ENCODE measurements around the gene IPCEF1.

IPCEF1 gene

DNA sequence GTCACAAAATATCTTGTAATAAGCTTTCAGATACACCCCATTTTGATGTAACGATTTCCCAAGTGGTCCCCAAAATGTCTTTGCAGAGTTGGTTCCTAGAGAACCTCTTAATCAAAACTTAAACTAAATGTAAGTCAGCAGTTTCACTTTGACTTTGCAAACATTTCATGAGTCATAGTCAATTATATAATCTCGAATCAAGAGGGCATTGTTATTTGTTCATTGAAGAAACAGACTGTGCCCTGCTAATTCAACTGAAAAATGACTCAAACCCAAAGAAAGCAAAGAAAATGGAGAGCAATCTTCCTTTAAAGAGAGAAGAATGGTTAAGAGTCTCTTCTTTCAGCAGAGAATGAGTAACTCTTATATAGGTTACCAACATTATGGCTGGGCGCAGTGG, 58.3 kb downstream of the IPCEF1 start:
- peak overlapping the region; percentile 4 for H3K27ac Mint-ChIP-seq
- peaks cover 8% of the 10 kb centered on the region for H3K4me1 Mint-ChIP-seq
- no peaks in the 10 kb centered on the region for H3K9me3 Mint-ChIP-seq
- peak; percentile 70 for ATAC-seq
- DNase-seq (ENCODE audit: low spot score in 2 of 2) = no peak
- no peaks in the 10 kb centered on the region for H3K36me3 Mint-ChIP-seq
- no peak overlapping the region for H3K4me3 Mint-ChIP-seq

GRCh38 chr6:154297721-154298120, 58.9 kb downstream of the IPCEF1 start:
- Mint-ChIP-seq H3K27ac (no peak overlapping the region), H3K4me1 (peaks cover 8% of the 10 kb centered on the region), H3K36me3 (no peaks in the 10 kb centered on the region), H3K4me3 (no peak overlapping the region), H3K9me3 (no peaks in the 10 kb centered on the region)
- ATAC-seq (no peak), DNase-seq (ENCODE audit: low spot score in 2 of 2) (no peak)

- no peaks in the 10 kb centered on the region for H3K36me3 Mint-ChIP-seq
- H3K27ac Mint-ChIP-seq = no peak overlapping the region
- ATAC-seq (no peak), DNase-seq (ENCODE audit: low spot score in 2 of 2) (peak in 1 of 2 donors; percentile 42)
- no peak overlapping the region for H3K4me3 Mint-ChIP-seq
- H3K9me3 Mint-ChIP-seq = no peaks in the 10 kb centered on the region
- H3K4me1 Mint-ChIP-seq = peaks cover 5% of the 10 kb centered on the region
Measured at GRCh38 chr6:154297210-154297609, 59.4 kb downstream of the IPCEF1 start.

- no peak overlapping the region for H3K4me3 Mint-ChIP-seq
- ATAC-seq (no peak), DNase-seq (ENCODE audit: low spot score in 2 of 2) (no peak)
- H3K36me3 Mint-ChIP-seq = no peaks in the 10 kb centered on the region
- no peak overlapping the region for H3K27ac Mint-ChIP-seq
- no peaks in the 10 kb centered on the region for H3K9me3 Mint-ChIP-seq
- no peaks in the 10 kb centered on the region for H3K4me1 Mint-ChIP-seq
Measured at GRCh38 chr6:154295733-154296132, 60.9 kb downstream of the IPCEF1 start.

DNA sequence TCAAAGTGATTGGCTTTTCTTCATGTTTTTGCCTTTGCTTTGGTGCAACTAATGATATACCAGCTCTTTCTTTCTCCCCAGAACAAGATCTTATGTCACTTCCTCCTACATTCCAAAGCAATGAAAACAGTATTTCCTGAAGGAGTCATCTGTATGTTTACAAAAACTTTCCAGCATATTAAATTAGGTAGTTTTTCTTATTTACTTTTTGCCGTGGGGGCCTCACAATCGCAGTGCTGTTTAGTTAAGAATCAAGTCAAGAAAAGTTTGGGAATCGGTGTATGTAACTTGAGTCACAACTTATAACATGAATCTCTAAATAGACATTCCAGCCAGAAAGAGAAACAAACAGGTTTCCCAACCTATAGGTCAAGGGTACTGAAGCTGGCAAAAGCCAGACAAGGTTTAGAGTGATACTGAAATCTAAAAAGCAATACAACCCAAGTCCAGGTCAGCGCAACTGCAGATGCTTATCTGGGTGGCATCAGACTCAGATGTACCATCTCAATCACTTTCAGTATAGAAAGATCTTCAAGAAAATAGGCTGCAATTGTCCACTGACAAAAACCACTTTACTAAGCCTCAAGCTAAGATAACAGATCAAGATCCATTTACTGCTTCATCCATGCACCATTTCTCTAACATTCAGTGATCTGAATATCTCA, 63.6 kb downstream of the IPCEF1 start:
- H3K36me3 Mint-ChIP-seq = no peaks in the 10 kb centered on the region
- DNase-seq (ENCODE audit: low spot score in 2 of 2) (no peak), ATAC-seq (no peak)
- H3K4me3 Mint-ChIP-seq = no peak overlapping the region
- no peaks in the 10 kb centered on the region for H3K9me3 Mint-ChIP-seq
- no peaks in the 10 kb centered on the region for H3K4me1 Mint-ChIP-seq
- no peak overlapping the region for H3K27ac Mint-ChIP-seq

- H3K4me1 Mint-ChIP-seq = no peaks in the 10 kb centered on the region
- H3K36me3 Mint-ChIP-seq = no peaks in the 10 kb centered on the region
- H3K27ac Mint-ChIP-seq = no peak overlapping the region
- no peak for ATAC-seq
- H3K9me3 Mint-ChIP-seq = no peaks in the 10 kb centered on the region
- no peak overlapping the region for H3K4me3 Mint-ChIP-seq
- no peak for DNase-seq (ENCODE audit: low spot score in 2 of 2)
Measured at GRCh38 chr6:154292066-154292465, 64.5 kb downstream of the IPCEF1 start.

- ATAC-seq (no peak), DNase-seq (ENCODE audit: low spot score in 2 of 2) (no peak)
- Mint-ChIP-seq H3K4me1 (peaks cover 5% of the 10 kb centered on the region), H3K4me3 (no peak overlapping the region), H3K27ac (no peak overlapping the region), H3K9me3 (no peaks in the 10 kb centered on the region), H3K36me3 (no peaks in the 10 kb centered on the region)
Measured at GRCh38 chr6:154289818-154290508, 66.6 kb downstream of the IPCEF1 start.

DNA sequence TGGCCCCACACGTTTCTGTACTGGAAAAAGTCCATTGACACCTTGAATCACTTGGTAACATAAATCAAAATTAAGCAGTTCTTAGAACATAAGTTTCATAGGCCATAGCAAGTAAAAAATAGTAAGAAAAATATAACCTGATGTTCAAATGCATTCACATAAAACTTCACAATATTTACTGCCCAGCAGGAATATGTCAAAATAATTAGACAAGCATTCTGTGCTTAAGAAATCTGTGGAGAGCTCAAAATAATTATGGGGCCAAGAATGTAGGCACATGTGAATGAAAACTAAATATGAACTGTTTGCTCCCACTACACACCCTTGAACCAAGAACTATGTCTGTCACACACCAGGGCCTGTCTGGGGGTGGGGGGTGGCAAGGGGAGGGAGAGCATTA, 70.8 kb downstream of the IPCEF1 start:
- ATAC-seq = no peak
- Mint-ChIP-seq H3K27ac (no peak overlapping the region), H3K9me3 (no peaks in the 10 kb centered on the region), H3K4me1 (peaks cover 5% of the 10 kb centered on the region), H3K4me3 (no peak overlapping the region), H3K36me3 (no peaks in the 10 kb centered on the region)
- DNase-seq (ENCODE audit: low spot score in 2 of 2) = no peak

DNA sequence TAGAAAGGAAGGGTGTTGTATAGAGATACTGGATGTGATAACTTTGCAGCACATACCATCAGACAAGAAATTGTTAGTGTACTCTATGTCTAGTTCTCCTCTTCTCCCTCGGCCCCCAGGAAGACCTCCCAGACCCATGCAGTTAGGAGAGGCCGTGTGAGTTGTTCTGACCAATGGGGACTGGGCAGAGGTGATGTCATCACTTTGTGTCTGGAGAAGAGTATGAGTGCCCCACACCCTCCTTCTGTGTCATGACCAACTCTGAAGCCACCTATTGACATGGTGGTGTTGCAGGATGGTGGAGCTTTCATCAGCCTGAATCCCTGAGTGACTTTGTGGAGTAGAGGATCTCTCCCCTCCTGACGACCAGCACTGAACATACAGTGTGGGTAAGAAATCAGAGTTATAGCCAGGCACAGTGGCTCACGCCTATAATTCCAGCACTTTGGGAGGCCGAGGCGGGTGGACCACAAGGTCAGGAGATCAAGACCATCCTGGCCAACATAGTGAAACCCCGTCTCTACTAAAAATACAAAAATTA, 72.2 kb downstream of the IPCEF1 start:
- Mint-ChIP-seq H3K9me3 (no peaks in the 10 kb centered on the region), H3K36me3 (no peaks in the 10 kb centered on the region), H3K4me1 (peaks cover 5% of the 10 kb centered on the region), H3K4me3 (no peak overlapping the region), H3K27ac (no peak overlapping the region)
- ATAC-seq (no peak), DNase-seq (ENCODE audit: low spot score in 2 of 2) (no peak)

DNA sequence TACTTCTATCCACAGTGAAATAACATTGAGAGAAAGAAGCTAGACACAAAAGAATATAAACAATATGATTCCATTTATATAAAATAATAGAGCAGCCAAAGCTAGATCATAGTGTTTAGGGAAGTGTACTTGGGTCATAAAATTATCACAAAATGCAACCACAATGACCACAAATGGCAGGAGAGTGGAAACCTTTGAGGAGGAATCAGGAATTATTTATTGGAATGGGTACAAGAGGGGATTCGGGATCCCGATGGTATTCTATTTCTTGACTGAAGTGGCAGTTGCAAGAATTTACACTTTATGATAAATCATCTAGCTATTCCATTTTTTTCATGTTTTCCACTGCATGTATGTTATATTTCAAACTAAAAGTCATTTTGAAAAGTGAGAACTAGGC, 76.1 kb downstream of the IPCEF1 start:
- no peak overlapping the region for H3K4me3 Mint-ChIP-seq
- no peaks in the 10 kb centered on the region for H3K36me3 Mint-ChIP-seq
- no peak overlapping the region for H3K27ac Mint-ChIP-seq
- DNase-seq (ENCODE audit: low spot score in 2 of 2) = no peak
- H3K9me3 Mint-ChIP-seq = no peaks in the 10 kb centered on the region
- ATAC-seq = no peak
- H3K4me1 Mint-ChIP-seq = peaks cover 21% of the 10 kb centered on the region

GRCh38 chr6:154277629-154278017, 79.0 kb downstream of the IPCEF1 start:
- peak overlapping the region; percentile 11 for H3K27ac Mint-ChIP-seq
- H3K4me3 Mint-ChIP-seq = peak overlapping the region; percentile 58
- H3K36me3 Mint-ChIP-seq = no peaks in the 10 kb centered on the region
- DNase-seq (ENCODE audit: low spot score in 2 of 2) (no peak), ATAC-seq (peak; percentile 47)
- H3K4me1 Mint-ChIP-seq = peaks cover 21% of the 10 kb centered on the region
- no peaks in the 10 kb centered on the region for H3K9me3 Mint-ChIP-seq

DNA sequence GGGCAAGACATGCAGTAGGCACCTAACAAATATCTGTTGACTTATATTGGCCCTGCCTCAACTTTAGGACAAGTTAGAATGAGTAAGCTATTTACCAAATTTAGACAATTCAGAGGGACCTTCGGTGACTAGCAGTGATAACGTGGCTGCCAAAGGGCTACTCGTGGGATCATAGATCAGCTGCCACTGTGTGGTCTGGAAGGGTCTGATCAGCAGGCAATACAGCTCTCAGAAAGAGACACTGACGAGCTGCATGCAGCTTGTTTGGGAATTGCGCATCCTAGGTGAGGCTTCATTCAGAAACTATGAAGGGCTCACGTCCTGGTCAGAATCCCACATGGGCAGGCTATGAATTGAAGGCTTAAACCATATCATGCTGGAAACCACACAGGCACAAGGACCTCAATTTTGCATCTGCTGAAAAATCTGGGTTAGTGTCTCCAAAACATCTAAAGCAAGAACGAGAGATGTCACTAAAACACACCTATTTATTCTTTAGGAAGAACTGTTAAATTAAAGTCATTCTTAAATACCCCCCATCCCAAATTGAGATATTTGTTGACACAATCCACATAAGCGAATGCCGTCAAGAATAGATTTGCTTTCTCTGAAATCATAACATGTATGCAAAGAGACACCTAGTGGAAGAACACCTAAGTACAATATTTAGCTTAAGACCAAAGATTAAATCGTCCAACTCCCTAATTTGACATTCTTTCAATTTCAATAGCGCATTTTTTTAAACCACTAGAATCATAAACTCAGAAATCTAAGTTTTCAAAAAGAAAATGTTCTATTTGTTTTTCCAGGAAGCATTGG, 79.6 kb downstream of the IPCEF1 start:
- Mint-ChIP-seq H3K4me3 (peak overlapping the region; percentile 58), H3K27ac (peak overlapping the region; percentile 11), H3K36me3 (no peaks in the 10 kb centered on the region), H3K9me3 (no peaks in the 10 kb centered on the region), H3K4me1 (peaks cover 21% of the 10 kb centered on the region)
- peak; percentile 74 for ATAC-seq
- DNase-seq (ENCODE audit: low spot score in 2 of 2) = no peak

DNA sequence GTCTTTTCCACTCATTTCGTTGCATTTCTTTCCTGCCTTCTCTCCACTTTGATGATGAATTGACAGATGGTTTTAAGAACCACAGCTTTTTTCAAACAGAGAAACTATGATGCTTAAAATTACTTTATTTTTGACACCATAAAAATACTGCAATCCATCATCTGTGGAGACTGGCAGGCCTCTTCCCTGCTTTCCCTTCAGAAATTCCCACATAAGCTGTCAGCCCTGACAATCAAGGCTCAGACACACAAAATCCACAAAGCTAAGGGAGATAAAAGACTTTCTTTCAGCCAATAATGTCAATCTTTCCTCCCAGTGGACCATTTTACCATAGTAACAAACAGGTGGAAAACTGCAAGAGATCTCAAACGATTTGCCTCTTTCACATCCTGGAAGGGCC, 82.4 kb downstream of the IPCEF1 start:
- H3K4me3 Mint-ChIP-seq = no peak overlapping the region
- no peaks in the 10 kb centered on the region for H3K36me3 Mint-ChIP-seq
- H3K4me1 Mint-ChIP-seq = peaks cover 21% of the 10 kb centered on the region
- no peak for ATAC-seq
- H3K27ac Mint-ChIP-seq = no peak overlapping the region
- H3K9me3 Mint-ChIP-seq = no peaks in the 10 kb centered on the region
- no peak for DNase-seq (ENCODE audit: low spot score in 2 of 2)

DNA sequence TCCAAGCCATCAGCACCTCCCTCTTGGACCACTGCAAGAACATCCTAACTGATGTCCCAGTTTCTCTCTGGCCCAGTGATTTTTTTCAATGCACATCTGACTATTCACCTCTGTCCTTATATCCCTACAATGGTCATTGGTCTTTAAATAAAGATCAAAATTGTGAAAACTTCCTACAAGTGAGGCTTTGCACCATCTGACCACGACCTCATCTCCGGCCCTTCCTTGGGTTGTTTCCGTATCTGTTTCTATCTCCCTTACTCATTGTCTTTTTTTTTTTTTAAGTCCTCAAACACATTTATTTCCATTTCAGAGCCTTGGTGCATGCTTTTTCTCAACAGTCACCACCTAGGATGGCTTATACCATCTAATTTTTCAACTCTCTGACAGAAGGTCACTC, 88.1 kb downstream of the IPCEF1 start:
- ATAC-seq (no peak), DNase-seq (ENCODE audit: low spot score in 2 of 2) (no peak)
- H3K36me3 Mint-ChIP-seq = no peaks in the 10 kb centered on the region
- H3K27ac Mint-ChIP-seq = no peak overlapping the region
- no peaks in the 10 kb centered on the region for H3K9me3 Mint-ChIP-seq
- no peak overlapping the region for H3K4me3 Mint-ChIP-seq
- H3K4me1 Mint-ChIP-seq = peaks cover 5% of the 10 kb centered on the region

DNA sequence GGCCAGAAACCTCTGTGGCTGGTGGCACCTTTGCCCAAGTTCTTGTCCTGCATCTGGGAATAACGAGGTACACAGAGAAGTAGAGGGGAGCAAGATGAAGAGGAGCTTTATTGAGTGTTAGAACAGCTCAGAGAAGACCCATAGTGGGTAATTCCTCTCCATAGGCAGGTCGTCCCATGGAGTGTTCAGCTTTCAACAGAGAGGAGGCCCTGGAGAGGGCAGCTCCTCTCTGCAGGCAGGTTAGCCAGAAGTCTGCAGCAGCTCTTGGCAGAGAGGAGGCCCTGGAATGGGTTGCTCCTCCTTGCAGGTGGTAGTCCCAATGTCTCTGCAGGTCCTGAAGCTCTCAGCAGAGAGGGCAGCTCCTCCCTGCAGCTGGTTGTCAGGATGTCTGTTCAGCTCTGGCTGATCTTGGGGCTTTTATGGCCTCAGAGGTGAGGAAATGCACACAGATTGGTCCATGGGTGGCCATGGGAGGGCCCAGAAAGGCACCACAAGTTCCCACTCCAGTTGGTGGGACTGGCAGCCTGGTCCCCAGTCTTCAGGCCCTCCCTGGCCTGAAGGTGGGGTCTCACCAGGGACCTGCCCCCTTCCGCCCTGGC, 89.0 kb downstream of the IPCEF1 start:
- DNase-seq (ENCODE audit: low spot score in 2 of 2) = no peak
- Mint-ChIP-seq H3K9me3 (no peaks in the 10 kb centered on the region), H3K4me3 (no peak overlapping the region), H3K4me1 (peaks cover 5% of the 10 kb centered on the region), H3K27ac (no peak overlapping the region), H3K36me3 (no peaks in the 10 kb centered on the region)
- ATAC-seq = peak; percentile 19

All from stimulated activated effector memory CD8-positive, alpha-beta T cell treated with anti-CD3 and anti-CD28 coated beads, Interleukin-12 subunit alpha, Interleukin-12 subunit beta, amount 100 ng/mL, for 72 hours (primary cell).